Measurements from ENCODE around the gene CCDC120.
A peak's percentile ranks its signal among the peaks of the same experiment; 100 is the strongest.

Gene CCDC120

GRCh38 chrX:49058794-49059193 lies at the start of gene CCDC120:
TSS of gene CCDC120 (plus strand) at chrX:49058999. CDS start at chrX:49062042, 3,043 bp downstream.
- DNase-seq (ENCODE audit: low read depth) = no peak

GRCh38 chrX:49019050-49019449 lies 39.7 kb upstream of the CCDC120 start:
- no peak for DNase-seq (ENCODE audit: low read depth)

GRCh38 chrX:49019599-49020249 lies 39.1 kb upstream of the CCDC120 start:
- no peak for DNase-seq (ENCODE audit: low read depth)

- DNase-seq (ENCODE audit: low read depth) = no peak
Measured at GRCh38 chrX:49029876-49030275, 28.9 kb upstream of the CCDC120 start.

GRCh38 chrX:49030283-49030682 lies 28.5 kb upstream of the CCDC120 start:
- DNase-seq (ENCODE audit: low read depth) = no peak

GRCh38 chrX:49037883-49038475 lies 20.8 kb upstream of the CCDC120 start:
- peak; percentile 63 for DNase-seq (ENCODE audit: low read depth)

GRCh38 chrX:49039598-49040375 lies 19.0 kb upstream of the CCDC120 start:
- peak; percentile 95 for DNase-seq (ENCODE audit: low read depth)

GRCh38 chrX:49040376-49040955 lies 18.3 kb upstream of the CCDC120 start:
- peak; percentile 49 for DNase-seq (ENCODE audit: low read depth)

- DNase-seq (ENCODE audit: low read depth) = peak; percentile 89
Measured at GRCh38 chrX:49041744-49042580, 16.8 kb upstream of the CCDC120 start.

GRCh38 chrX:49042581-49043219 lies 16.1 kb upstream of the CCDC120 start:
- peak; percentile 28 for DNase-seq (ENCODE audit: low read depth)

- peak; percentile 99 for DNase-seq (ENCODE audit: low read depth)
Measured at GRCh38 chrX:49043220-49043986, 15.4 kb upstream of the CCDC120 start, which contains the start of gene TFE3. TSS of gene TFE3 (minus strand) at chrX:49043357. CDS start at chrX:49043226, 131 bp downstream.

GRCh38 chrX:49043987-49044281 lies 14.9 kb upstream of the CCDC120 start:
- DNase-seq (ENCODE audit: low read depth) = no peak

GRCh38 chrX:49053223-49054072 lies 5.4 kb upstream of the CCDC120 start:
- DNase-seq (ENCODE audit: low read depth) = peak; percentile 14

GRCh38 chrX:49054073-49054762 lies 4.6 kb upstream of the CCDC120 start:
- DNase-seq (ENCODE audit: low read depth) = no peak

GRCh38 chrX:49059201-49059600 lies 402 bp downstream of the CCDC120 start:
- DNase-seq (ENCODE audit: low read depth) = no peak

GRCh38 chrX:49059681-49060085 lies 884 bp downstream of the CCDC120 start:
- DNase-seq (ENCODE audit: low read depth) = no peak

GRCh38 chrX:49060914-49061313 lies 2.1 kb downstream of the CCDC120 start:
- DNase-seq (ENCODE audit: low read depth) = no peak

GRCh38 chrX:49061490-49061889 lies 2.7 kb downstream of the CCDC120 start:
- DNase-seq (ENCODE audit: low read depth) = no peak

- DNase-seq (ENCODE audit: low read depth) = no peak
Measured at GRCh38 chrX:49061916-49062315, 3.1 kb downstream of the CCDC120 start.
